ENCODE data around the gene NUP153.

DNA sequence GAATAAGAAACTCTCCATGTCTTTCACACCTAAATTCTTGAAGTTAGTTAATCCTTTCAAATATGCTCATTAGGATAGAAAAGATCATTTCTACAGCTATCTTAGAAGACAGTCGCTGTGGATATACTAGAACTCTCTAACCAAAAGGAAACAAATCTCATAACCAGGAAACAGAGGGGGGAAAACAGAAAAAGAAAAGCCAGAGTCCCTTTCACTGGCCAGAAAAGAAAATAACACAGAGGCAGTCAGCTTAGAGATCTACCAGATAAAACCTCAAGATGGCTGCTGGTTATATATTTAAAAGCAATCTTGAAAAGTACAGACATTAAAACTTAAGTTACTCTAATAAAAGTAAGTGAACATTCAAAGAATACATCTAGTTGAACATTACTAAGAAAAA is 19.6 kb downstream of the NUP153 start:
- TF ChIP-seq, protein P1, sequence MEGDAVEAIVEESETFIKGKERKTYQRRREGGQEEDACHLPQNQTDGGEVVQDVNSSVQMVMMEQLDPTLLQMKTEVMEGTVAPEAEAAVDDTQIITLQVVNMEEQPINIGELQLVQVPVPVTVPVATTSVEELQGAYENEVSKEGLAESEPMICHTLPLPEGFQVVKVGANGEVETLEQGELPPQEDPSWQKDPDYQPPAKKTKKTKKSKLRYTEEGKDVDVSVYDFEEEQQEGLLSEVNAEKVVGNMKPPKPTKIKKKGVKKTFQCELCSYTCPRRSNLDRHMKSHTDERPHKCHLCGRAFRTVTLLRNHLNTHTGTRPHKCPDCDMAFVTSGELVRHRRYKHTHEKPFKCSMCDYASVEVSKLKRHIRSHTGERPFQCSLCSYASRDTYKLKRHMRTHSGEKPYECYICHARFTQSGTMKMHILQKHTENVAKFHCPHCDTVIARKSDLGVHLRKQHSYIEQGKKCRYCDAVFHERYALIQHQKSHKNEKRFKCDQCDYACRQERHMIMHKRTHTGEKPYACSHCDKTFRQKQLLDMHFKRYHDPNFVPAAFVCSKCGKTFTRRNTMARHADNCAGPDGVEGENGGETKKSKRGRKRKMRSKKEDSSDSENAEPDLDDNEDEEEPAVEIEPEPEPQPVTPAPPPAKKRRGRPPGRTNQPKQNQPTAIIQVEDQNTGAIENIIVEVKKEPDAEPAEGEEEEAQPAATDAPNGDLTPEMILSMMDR (conservative IDR thresholded peaks at IDR 0.05; ENCODE audit: low read length): no peak
- no peak for TF ChIP-seq EZH2phosphoT487 (IDR thresholded peaks at IDR 0.05; ENCODE audit: borderline replicate concordance, low read depth, low read length)

Data from OCI-LY7 (cell line).